Adrenal gland (tissue), 12 donors: ENCODE data around the gene SPTB. TPM values are rescaled to one million over a fixed set of nuclear protein-coding genes. Genes with fewer than 3 reads are reported as not detected.

ENCODE experiments used
- DNase-seq, 7 donors: peaks; one replicate each; pipeline ENCODE4 v3.0.0-alpha.2; 2019 to 2020
- H3K27ac ChIP-seq, 5 donors: fragments of 200-600 bp; sonication (generic) in 4 of 5; 1 replicate in 3 of 5; 2 replicates in 2 of 5; pipeline versions ENCODE4 v1.5.1 to v1.8.0; 2016 to 2020; ENCODE audit warnings: mild to moderate bottlenecking in 1 of 5
- H3K27me3 ChIP-seq: fragments of 200-600 bp; 2 replicates; pipeline ENCODE4 v1.8.0; 2021
- H3K36me3 ChIP-seq, 2 donors: fragments of 200-600 bp; replicated peaks in 1 of 2; 1 replicate in 1 of 2; 2 replicates in 1 of 2; pipeline versions ENCODE4 v1.5.1 to v1.8.0; 2018 to 2022
- H3K4me1 ChIP-seq, 2 donors: fragments of 200-600 bp; replicated peaks in 1 of 2; 1 replicate in 1 of 2; 2 replicates in 1 of 2; pipeline versions ENCODE4 v1.5.1 to v1.8.0; 2018 to 2021
- H3K4me3 ChIP-seq, 4 donors: fragments of 200-600 bp; sonication (generic) in 3 of 4; one replicate each; pipeline ENCODE4 v1.5.1; 2016 to 2018
- H3K9me3 ChIP-seq, 3 donors: fragments of 200-600 bp; sonication (generic) in 1 of 3; replicated peaks in 1 of 3; 1 replicate in 2 of 3; 2 replicates in 1 of 3; pipeline versions ENCODE4 v1.5.1 to v1.8.0; 2016 to 2021
- POLR2A ChIP-seq, 2 donors: fragments of 450-650 bp; IDR thresholded peaks; one replicate each; pipeline ENCODE4 v1.6.1; 2017; ENCODE audit warnings: antibody characterized with exemption in 2 of 2, mild to moderate bottlenecking in 2 of 2, moderate library complexity in 1 of 2
- WGBS, 4 donors: extraction: QIAGEN DNeasy Blood & Tissue Kit in 2 of 4; methylation state at CpG; one replicate each; pipeline versions ENCODE4 v1.1.5 to v1.1.7; 2013 to 2017; 5-methylcytosine and 5-hydroxymethylcytosine counted together
- intact Hi-C, 2 donors: fragments of 100-400 bp; cut with DNase I; formaldehyde crosslinking; loops; one replicate each; pipeline versions ENCODE4 v1.14.1 to v1.15.0; 2022 to 2023
- polyA plus RNA-seq, 3 donors: library from polyadenylated mRNA; stranded (reverse); fragments of 200-250 nt in 2 of 3; fragments of 350-450 nt in 1 of 3; fragmentation: Illumina TruSeq in 1 of 3; extraction: RNeasy Lipid Tissue Mini Kit (QIAGEN cat#74804) in 1 of 3; gene quantifications; one replicate each; pipeline ENCODE4 v1.2.3, GENCODE V29; 2013 to 2014
- total RNA-seq, 9 donors: library from RNA; depleted of rRNA in 4 of 9; stranded (reverse); fragments of >200 nt in 4 of 9; fragments of 120-200 nt in 1 of 9; fragmentation: NEBNext Ultra II Directional in 1 of 9; extraction: Animal tissue kit (Norgen Biotek cat#: 25700) in 1 of 9; gene quantifications; one replicate each; pipeline versions ENCODE4 v1.1.0 to v1.2.4, GENCODE V29; 2013 to 2023
- TF ChIP-seq, protein P1 (sequence below), 6 experiments: fragments of 450-650 bp in 4 of 6; fragments of 200-600 bp in 2 of 6; sonication (generic) in 1 of 6; IDR thresholded peaks; 1 replicate in 5 of 6; 2 replicates in 1 of 6; pipeline versions ENCODE4 v1.5.1 to v1.8.0; 2016 to 2021; ENCODE audit warnings: antibody characterized with exemption in 6 of 6, mild to moderate bottlenecking in 2 of 6, moderate library complexity in 1 of 6
- donor health status: healthy with polysubstance abuse.
- donor health status: Bipolar disorder and iron deficiency.
- donor health status: DM: yes; HTN: yes; CAD: no.
- donor health status: DM: no; HTN: no; CAD: no.
- donor health status: DM: no; HTN: no; CAD: no.
- donor health status: DM: yes; HTN: yes; CAD: no.

SPTB gene
- total and polyA plus RNA-seq, 12 donors, result 0.18 to 14.5 (median 1.2) TPM

GRCh38 chr14:64889352-64889751 lies 9.6 kb upstream of the SPTB start:
- Histone ChIP-seq H3K4me3 (no peak overlapping the region), H3K36me3 (no peaks in the 10 kb centered on the region), H3K9me3 (no peaks in the 10 kb centered on the region), H3K27ac (no peak overlapping the region), H3K4me1 (no peaks in the 10 kb centered on the region), H3K27me3 (peaks cover 9% of the 10 kb centered on the region)
- no peak for DNase-seq
- TF ChIP-seq POLR2A (IDR thresholded peaks at IDR 0.05), result no peak
- TF ChIP-seq, protein P1, sequence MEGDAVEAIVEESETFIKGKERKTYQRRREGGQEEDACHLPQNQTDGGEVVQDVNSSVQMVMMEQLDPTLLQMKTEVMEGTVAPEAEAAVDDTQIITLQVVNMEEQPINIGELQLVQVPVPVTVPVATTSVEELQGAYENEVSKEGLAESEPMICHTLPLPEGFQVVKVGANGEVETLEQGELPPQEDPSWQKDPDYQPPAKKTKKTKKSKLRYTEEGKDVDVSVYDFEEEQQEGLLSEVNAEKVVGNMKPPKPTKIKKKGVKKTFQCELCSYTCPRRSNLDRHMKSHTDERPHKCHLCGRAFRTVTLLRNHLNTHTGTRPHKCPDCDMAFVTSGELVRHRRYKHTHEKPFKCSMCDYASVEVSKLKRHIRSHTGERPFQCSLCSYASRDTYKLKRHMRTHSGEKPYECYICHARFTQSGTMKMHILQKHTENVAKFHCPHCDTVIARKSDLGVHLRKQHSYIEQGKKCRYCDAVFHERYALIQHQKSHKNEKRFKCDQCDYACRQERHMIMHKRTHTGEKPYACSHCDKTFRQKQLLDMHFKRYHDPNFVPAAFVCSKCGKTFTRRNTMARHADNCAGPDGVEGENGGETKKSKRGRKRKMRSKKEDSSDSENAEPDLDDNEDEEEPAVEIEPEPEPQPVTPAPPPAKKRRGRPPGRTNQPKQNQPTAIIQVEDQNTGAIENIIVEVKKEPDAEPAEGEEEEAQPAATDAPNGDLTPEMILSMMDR (IDR thresholded peaks at IDR 0.05), result no peak
- intact Hi-C loops, result loop anchor here in 1 of 2 donors (5.0 to 10.0 kb wide), 2 partner anchors 62 to 125 kb away; no protein-coding TSS in a partner anchor
- 85 to 90% (median 86%) methylated on average over 6 of the region's 6 CpGs for WGBS, 4 donors

DNA sequence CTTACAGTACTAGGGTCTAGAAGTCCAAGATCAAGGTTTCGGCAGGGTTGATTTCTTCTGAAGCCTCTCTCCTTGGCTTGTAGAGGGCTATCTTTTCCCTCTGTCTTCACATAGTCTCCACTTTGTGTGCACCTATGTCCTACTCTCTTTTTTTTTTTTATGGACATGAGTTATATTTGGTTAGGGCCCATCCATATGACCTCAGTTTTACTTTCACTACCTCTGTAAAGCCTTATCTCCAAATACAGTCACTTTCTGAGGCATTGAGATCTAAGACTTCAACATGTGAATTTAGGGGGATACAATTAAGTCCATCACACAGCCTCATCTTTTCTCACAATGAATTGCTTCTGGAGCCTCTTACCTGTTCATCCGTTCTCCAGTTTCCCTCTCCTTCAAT lies 5.9 kb upstream of the SPTB start:
- peaks cover 1% of the 10 kb centered on the region in 2 donors for H3K4me1 ChIP-seq
- H3K36me3 ChIP-seq, result no peaks in the 10 kb centered on the region
- 90 to 100% (median 95%) methylated on average over 2 of the region's 2 CpGs for WGBS, 4 donors
- no peak overlapping the region for H3K4me3 ChIP-seq
- H3K27me3 ChIP-seq, result peaks cover 20% of the 10 kb centered on the region
- no peak for TF ChIP-seq POLR2A (IDR thresholded peaks at IDR 0.05)
- TF ChIP-seq, protein P1 (IDR thresholded peaks at IDR 0.05), result no peak
- no peak overlapping the region for H3K27ac ChIP-seq
- DNase-seq, result no peak
- no peaks in the 10 kb centered on the region for H3K9me3 ChIP-seq
- intact Hi-C loops, result loop anchor here in 1 of 2 donors (5.0 to 10.0 kb wide), 2 partner anchors 58 to 121 kb away; no protein-coding TSS in a partner anchor

- TF ChIP-seq POLR2A (IDR thresholded peaks at IDR 0.05), result no peak
- TF ChIP-seq, protein P1 (IDR thresholded peaks at IDR 0.05), result no peak
- peaks cover 18% of the 10 kb centered on the region for H3K27me3 ChIP-seq
- peaks cover 15 to 17% of the 10 kb centered on the region in 2 donors for H3K4me1 ChIP-seq
- H3K36me3 ChIP-seq, result no peaks in the 10 kb centered on the region
- intact Hi-C loops, result loop anchor here in 1 of 2 donors (10.0 kb wide), 1 partner anchor 116 kb away; no protein-coding TSS in a partner anchor
- peak overlapping the region in 1 of 5 donors; percentile 37 for H3K27ac ChIP-seq
- no peaks in the 10 kb centered on the region for H3K9me3 ChIP-seq
- H3K4me3 ChIP-seq, result peak overlapping the region in 2 of 4 donors; percentile 22 to 54
- peak; percentile 7 to 70 (median 22) for DNase-seq
- WGBS, 4 donors, result 2 to 15% (median 5%) methylated on average over 8 to 49 of the region's 49 CpGs
Measured at GRCh38 chr14:64880221-64881121, 764 bp upstream of the SPTB start.

GRCh38 chr14:64878837-64879634 lies 671 bp downstream of the SPTB start:
- TF ChIP-seq POLR2A (IDR thresholded peaks at IDR 0.05), result no peak
- TF ChIP-seq, protein P1 (IDR thresholded peaks at IDR 0.05), result no peak
- peaks cover 15 to 17% of the 10 kb centered on the region in 2 donors for H3K4me1 ChIP-seq
- no peak for DNase-seq
- H3K36me3 ChIP-seq, result no peaks in the 10 kb centered on the region
- peaks cover 18% of the 10 kb centered on the region for H3K27me3 ChIP-seq
- WGBS, 4 donors, result 10 to 32% (median 11%) methylated on average over 9 to 43 of the region's 43 CpGs
- peak overlapping the region in 1 of 5 donors; percentile 37 for H3K27ac ChIP-seq
- H3K4me3 ChIP-seq, result peak overlapping the region in 2 of 4 donors; percentile 22 to 54
- intact Hi-C loops, result no loop called here
- no peaks in the 10 kb centered on the region for H3K9me3 ChIP-seq
